ENCODE data around the gene B3GNT3.

DNA sequence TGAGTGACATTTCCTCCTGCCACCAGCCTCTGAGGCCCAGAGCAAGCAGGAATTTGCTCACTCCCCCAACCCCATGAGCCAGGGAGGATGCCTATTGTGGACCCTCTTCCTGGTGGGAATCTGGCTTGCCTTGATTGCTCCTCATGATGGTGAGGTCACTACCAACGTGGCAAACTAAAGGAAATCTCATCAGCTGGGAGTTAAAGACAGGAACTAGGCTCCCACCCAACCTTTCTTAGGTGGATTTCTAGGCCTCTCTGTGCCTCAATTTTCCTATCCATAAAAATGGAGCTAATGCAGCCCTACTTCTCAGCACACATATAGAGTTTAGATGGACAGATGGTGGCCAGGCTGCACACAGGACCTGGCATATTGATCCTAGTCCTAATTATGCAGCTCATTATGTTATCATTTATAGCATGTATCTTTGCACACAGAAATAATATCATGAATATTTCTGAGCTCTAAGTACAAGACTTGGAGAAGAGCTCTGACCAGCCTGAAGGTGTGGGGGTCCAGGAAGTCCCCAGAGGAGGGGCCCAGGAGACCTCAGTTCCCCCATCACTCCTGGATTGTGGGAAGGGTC lies 2.0 kb downstream of the B3GNT3 start:
- TF ChIP-seq CTCF (IDR thresholded peaks at IDR 0.05) = no peak
- no peak for TF ChIP-seq POLR2A (IDR thresholded peaks at IDR 0.05)
- TF ChIP-seq EP300 (IDR thresholded peaks at IDR 0.05) = no peak
